Panc1 (cell line): ENCODE results near the gene CCDC12.

Source experiments
- SIN3A ChIP-seq: IDR thresholded peaks from 2 replicates; pipeline ENCODE4 v1.6.1; 2012; ENCODE audit warnings: low read depth, mild to moderate bottlenecking, low read length, moderate library complexity, borderline replicate concordance; ENCODE audit not compliant: insufficient read depth
- TF ChIP-seq, protein P1 (sequence below): fragments of 450-650 bp; IDR thresholded peaks from 2 replicates; pipeline ENCODE4 v1.5.1; 2017; ENCODE audit warnings: mild to moderate bottlenecking

DNA sequence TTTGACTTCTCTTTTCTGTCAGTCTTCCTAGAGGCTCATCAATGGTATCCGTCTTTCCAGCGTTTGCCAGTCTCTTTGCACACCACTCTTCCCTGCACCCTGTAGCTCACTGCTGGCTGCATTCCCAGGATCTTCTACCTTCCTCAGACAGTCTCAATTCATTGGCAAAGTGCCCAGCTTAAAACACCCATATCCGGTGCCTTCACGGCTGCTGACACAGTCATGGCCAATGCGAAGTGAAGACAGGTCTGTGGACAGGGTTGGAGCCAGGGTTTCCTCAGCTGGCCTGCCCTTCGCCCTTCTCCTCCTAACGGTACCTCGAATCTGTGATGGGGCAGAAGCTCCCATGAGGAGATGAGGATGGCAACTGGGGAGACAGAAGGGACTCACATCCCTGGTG is 62.9 kb downstream of the CCDC12 start:
- TF ChIP-seq, protein P1, sequence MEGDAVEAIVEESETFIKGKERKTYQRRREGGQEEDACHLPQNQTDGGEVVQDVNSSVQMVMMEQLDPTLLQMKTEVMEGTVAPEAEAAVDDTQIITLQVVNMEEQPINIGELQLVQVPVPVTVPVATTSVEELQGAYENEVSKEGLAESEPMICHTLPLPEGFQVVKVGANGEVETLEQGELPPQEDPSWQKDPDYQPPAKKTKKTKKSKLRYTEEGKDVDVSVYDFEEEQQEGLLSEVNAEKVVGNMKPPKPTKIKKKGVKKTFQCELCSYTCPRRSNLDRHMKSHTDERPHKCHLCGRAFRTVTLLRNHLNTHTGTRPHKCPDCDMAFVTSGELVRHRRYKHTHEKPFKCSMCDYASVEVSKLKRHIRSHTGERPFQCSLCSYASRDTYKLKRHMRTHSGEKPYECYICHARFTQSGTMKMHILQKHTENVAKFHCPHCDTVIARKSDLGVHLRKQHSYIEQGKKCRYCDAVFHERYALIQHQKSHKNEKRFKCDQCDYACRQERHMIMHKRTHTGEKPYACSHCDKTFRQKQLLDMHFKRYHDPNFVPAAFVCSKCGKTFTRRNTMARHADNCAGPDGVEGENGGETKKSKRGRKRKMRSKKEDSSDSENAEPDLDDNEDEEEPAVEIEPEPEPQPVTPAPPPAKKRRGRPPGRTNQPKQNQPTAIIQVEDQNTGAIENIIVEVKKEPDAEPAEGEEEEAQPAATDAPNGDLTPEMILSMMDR: no peak
- TF ChIP-seq SIN3A: no peak
